HCT116 (cell line): Measurements from ENCODE around the gene PDE4B. TPM values are rescaled to one million over a fixed set of nuclear protein-coding genes. Genes with fewer than 3 reads are reported as not detected.

Source experiments
- ATAC-seq: fragments of 200-7000 bp; cut with Tn5 transposase; 2 replicates; pipeline ENCODE4 v1.9.1; 2020; ENCODE audit warnings: mild to moderate bottlenecking, moderate library complexity
- BruUV-seq: library from RNA; stranded (reverse); fragments of 400-500 nt; replicated peaks from 2 replicates; lab custom pipeline; 2021; lab: Mats Ljungman, UMichigan
- CTCF ChIA-PET: fragments of 300-600 bp; sonication (Branson Sonifier 250); formaldehyde crosslinking; loops from one replicate; lab custom pipeline; 2021; ENCODE audit warnings: antibody characterized with exemption; lab: Charles Lee
- POLR2A ChIA-PET: fragments of 300-600, 350-600 bp; sonication (Branson Sonifier 250); formaldehyde crosslinking; loops from one replicate; lab custom pipeline; 2021; ENCODE audit warnings: antibody characterized with exemption; lab: Charles Lee
- RAD21 ChIA-PET, 2 experiments: fragments of 300-600 bp; sonication (Branson Sonifier 250); formaldehyde crosslinking; loops; one replicate each; lab custom pipeline; 2023; ENCODE audit warnings: low total read pairs in 2 of 2; ENCODE audit not compliant: uncharacterized antibody in 2 of 2, unreplicated experiment in 2 of 2, low non-redundant PET in 1 of 2; lab: Charles Lee
- DNase-seq: peaks from one replicate; pipeline ENCODE4 v3.0.0-alpha.2; 2010; ENCODE audit warnings: low read depth, low spot score
- H2AFZ ChIP-seq: fragments of 200-600 bp; shearing (Covaris generic), sonication (generic); 2 replicates; pipeline ENCODE4 v1.6.1; 2017; ENCODE audit warnings: low read depth, mixed run types, mixed read lengths, antibody characterized with exemption, low read length; ENCODE audit not compliant: poor library complexity, severe bottlenecking
- H3K27ac ChIP-seq: 2 replicates; pipeline ENCODE4 v1.5.1; 2012; ENCODE audit warnings: low read depth, low read length
- H3K27me3 ChIP-seq: fragments of 200-600 bp; sonication (generic); 2 replicates; pipeline ENCODE4 v1.6.1; 2016; ENCODE audit warnings: mixed run types, low read length, mixed read lengths; ENCODE audit not compliant: insufficient read depth
- H3K36me3 ChIP-seq, 2 experiments: fragments of 200-500 bp in 1 of 2; fragments of 200-600 bp in 1 of 2; sonication (Bioruptor generic) in 1 of 2; sonication (generic) in 1 of 2; 2 replicates each; pipeline versions ENCODE4 v1.5.1 to v1.6.1; 2014 to 2016; ENCODE audit warnings: low read length in 2 of 2, inconsistent platforms in 1 of 2, mixed read lengths in 1 of 2, mixed run types in 1 of 2; ENCODE audit not compliant: insufficient read depth in 2 of 2, control insufficient read depth in 1 of 2
- H3K4me1 ChIP-seq, 2 experiments: fragments of 200-600 bp in 1 of 2; sonication (generic) in 1 of 2; 2 replicates each; pipeline versions ENCODE4 v1.5.1 to v1.6.1; 2012 to 2017; ENCODE audit warnings: low read length in 2 of 2, inconsistent platforms in 1 of 2, mild to moderate bottlenecking in 1 of 2, mixed read lengths in 1 of 2, mixed run types in 1 of 2, moderate library complexity in 1 of 2; ENCODE audit not compliant: insufficient read depth in 2 of 2, control insufficient read depth in 1 of 2
- H3K4me2 ChIP-seq: fragments of 200-600 bp; sonication (generic); 2 replicates; pipeline ENCODE4 v1.6.1; 2017; ENCODE audit warnings: mixed run types, low read length, mixed read lengths
- H3K4me3 ChIP-seq, 2 experiments: fragments of 200-600 bp in 1 of 2; sonication (generic) in 1 of 2; replicated peaks in 1 of 2; 2 replicates each; pipeline ENCODE4 v1.5.1; 2011 to 2016; ENCODE audit warnings: low read length in 2 of 2, control low read depth in 1 of 2, low read depth in 1 of 2, mild to moderate bottlenecking in 1 of 2, mixed read lengths in 1 of 2, mixed run types in 1 of 2
- H3K79me2 ChIP-seq: fragments of 200-600 bp; sonication (generic); 2 replicates; pipeline ENCODE4 v1.6.1; 2017; ENCODE audit warnings: mild to moderate bottlenecking, mixed run types, low read length, moderate library complexity, mixed read lengths; ENCODE audit not compliant: insufficient read depth
- H3K9ac ChIP-seq: fragments of 200-600 bp; sonication (generic); 2 replicates; pipeline ENCODE4 v1.6.1; 2016; ENCODE audit warnings: low read length, mixed read lengths
- H3K9me2 ChIP-seq: fragments of 200-600 bp; sonication (generic), shearing (Covaris generic); 2 replicates; pipeline ENCODE4 v1.6.1; 2017; ENCODE audit warnings: mixed run types, mild to moderate bottlenecking, moderate library complexity; ENCODE audit not compliant: insufficient read depth
- H3K9me3 ChIP-seq, 2 experiments: fragments of 200-500 bp in 1 of 2; fragments of 200-600 bp in 1 of 2; sonication (Bioruptor generic) in 1 of 2; sonication (generic) in 1 of 2; 2 replicates each; pipeline ENCODE4 v1.6.1; 2014 to 2017; ENCODE audit warnings: low read length in 2 of 2, mixed read lengths in 2 of 2, inconsistent platforms in 1 of 2, low read depth in 1 of 2, mild to moderate bottlenecking in 1 of 2, mixed run types in 1 of 2, moderate library complexity in 1 of 2; ENCODE audit not compliant: control insufficient read depth in 1 of 2, insufficient read depth in 1 of 2
- H4K20me1 ChIP-seq: fragments of 200-600 bp; sonication (generic), shearing (Covaris generic); 2 replicates; pipeline ENCODE4 v1.6.1; 2017; ENCODE audit warnings: mixed run types, mild to moderate bottlenecking, moderate library complexity; ENCODE audit not compliant: insufficient read depth
- REST ChIP-seq: IDR thresholded peaks from 2 replicates; pipeline ENCODE4 v1.6.1; 2012; ENCODE audit warnings: low read depth
- ZNF274 ChIP-seq: fragments of 200-500 bp; sonication (Bioruptor generic); IDR thresholded peaks from 2 replicates; pipeline ENCODE4 v1.6.1; 2014; ENCODE audit warnings: mild to moderate bottlenecking, low read depth, low read length, inconsistent platforms
- intact Hi-C: fragments of 100-400 bp; cut with micrococcal nuclease; formaldehyde crosslinking; loops from 2 replicates; pipeline ENCODE4 v1.10.0; 2022
- total RNA-seq: library from RNA; stranded (reverse); gene quantifications from one replicate; pipeline ENCODE4 v1.2.1, GENCODE V29; 2021; ENCODE audit not compliant: unreplicated experiment
- TF ChIP-seq, protein P1 (sequence below), 3 experiments: fragments of 200-600 bp in 1 of 3; sonication (generic) in 1 of 3; IDR thresholded peaks in 2 of 3; conservative IDR thresholded peaks in 1 of 3; 2 replicates each; pipeline ENCODE4 v1.5.1; 2012 to 2017; ENCODE audit warnings: low read depth in 2 of 3, low read length in 2 of 3, antibody characterized with exemption in 1 of 3, borderline replicate concordance in 1 of 3, control low read depth in 1 of 3, mild to moderate bottlenecking in 1 of 3, mixed read lengths in 1 of 3, mixed run types in 1 of 3, moderate library complexity in 1 of 3; ENCODE audit not compliant: insufficient read depth in 1 of 3

Gene PDE4B
- total RNA-seq, 1 experiment from 2014 or later: 76.9 TPM

GRCh38 chr1:65964123-65964522 is 171.4 kb downstream of the PDE4B start:
- Histone ChIP-seq H3K4me2 (no peak overlapping the region), H2AFZ (no peak overlapping the region), H3K79me2 (no peaks in the 10 kb centered on the region), H3K27me3 (no peaks in the 10 kb centered on the region), H3K36me3 (no peaks in the 10 kb centered on the region), H4K20me1 (no peaks in the 10 kb centered on the region), H3K9me3 (no peaks in the 10 kb centered on the region), H3K27ac (no peak overlapping the region), H3K4me3 (no peak overlapping the region), H3K9me2 (no peaks in the 10 kb centered on the region), H3K4me1 (no peaks in the 10 kb centered on the region), H3K9ac (no peak overlapping the region)
- ChIA-PET RAD21 (no interaction called here), CTCF (interaction anchor here (1.4 kb wide), 1 partner anchor 279 kb away, joined by 8 read pairs; no protein-coding TSS in a partner anchor), POLR2A (no interaction called here)
- ATAC-seq (no peak), DNase-seq (no peak)
- TF ChIP-seq REST (no peak), ZNF274 (no peak)
- TF ChIP-seq, protein P1, sequence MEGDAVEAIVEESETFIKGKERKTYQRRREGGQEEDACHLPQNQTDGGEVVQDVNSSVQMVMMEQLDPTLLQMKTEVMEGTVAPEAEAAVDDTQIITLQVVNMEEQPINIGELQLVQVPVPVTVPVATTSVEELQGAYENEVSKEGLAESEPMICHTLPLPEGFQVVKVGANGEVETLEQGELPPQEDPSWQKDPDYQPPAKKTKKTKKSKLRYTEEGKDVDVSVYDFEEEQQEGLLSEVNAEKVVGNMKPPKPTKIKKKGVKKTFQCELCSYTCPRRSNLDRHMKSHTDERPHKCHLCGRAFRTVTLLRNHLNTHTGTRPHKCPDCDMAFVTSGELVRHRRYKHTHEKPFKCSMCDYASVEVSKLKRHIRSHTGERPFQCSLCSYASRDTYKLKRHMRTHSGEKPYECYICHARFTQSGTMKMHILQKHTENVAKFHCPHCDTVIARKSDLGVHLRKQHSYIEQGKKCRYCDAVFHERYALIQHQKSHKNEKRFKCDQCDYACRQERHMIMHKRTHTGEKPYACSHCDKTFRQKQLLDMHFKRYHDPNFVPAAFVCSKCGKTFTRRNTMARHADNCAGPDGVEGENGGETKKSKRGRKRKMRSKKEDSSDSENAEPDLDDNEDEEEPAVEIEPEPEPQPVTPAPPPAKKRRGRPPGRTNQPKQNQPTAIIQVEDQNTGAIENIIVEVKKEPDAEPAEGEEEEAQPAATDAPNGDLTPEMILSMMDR (IDR thresholded peaks at IDR 0.05 in 2 of 3, conservative IDR thresholded peaks at IDR 0.05 in 1 of 3; ENCODE audit: borderline replicate concordance in 1 of 3, insufficient read depth in 1 of 3, low read depth in 2 of 3, low read length in 2 of 3): no peak
- intact Hi-C loops: no loop called here
- BruUV-seq: no TSS peak
